Prostate gland (tissue), 2 donors: ENCODE data around the gene GALNT2.

Experiments
- CTCF ChIP-seq, 4 experiments: fragments of 200-600 bp in 2 of 4; fragments of 450-650 bp in 2 of 4; sonication (generic) in 2 of 4; IDR thresholded peaks; 1 replicate in 3 of 4; 2 replicates in 1 of 4; pipeline ENCODE4 v1.5.1; 2016 to 2019; ENCODE audit warnings: antibody characterized with exemption in 4 of 4, mild to moderate bottlenecking in 2 of 4, moderate library complexity in 2 of 4
- POLR2A ChIP-seq: fragments of 450-650 bp; IDR thresholded peaks from one replicate; pipeline ENCODE4 v1.6.1; 2016; ENCODE audit warnings: antibody characterized with exemption, mild to moderate bottlenecking
- POLR2AphosphoS5 ChIP-seq: sonication (generic); formaldehyde crosslinking; IDR thresholded peaks from one replicate; pipeline ENCODE4 v1.6.1; 2017; ENCODE audit warnings: antibody characterized with exemption

DNA sequence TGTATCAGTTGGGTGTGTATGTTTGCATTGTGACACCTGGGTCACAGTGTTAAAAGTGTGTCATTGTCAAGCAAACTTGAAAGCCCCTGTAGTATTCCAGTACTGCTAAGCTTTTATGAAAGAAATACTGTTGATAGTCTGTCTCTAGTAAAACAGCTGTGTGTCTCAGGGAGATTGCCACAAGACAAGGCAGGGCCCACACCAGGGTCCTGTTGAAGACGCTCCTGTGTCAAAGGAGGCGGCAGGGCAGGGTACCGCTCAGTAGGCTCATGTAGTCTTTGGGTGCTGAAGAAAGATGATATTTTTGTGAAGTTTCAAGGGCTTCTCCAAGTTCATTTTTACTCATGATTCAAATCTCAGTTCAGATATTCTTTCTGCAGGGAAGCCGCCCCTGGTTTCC, 132.5 kb downstream of the GALNT2 start:
- TF ChIP-seq CTCF (IDR thresholded peaks at IDR 0.05) (no peak), POLR2AphosphoS5 (no peak), POLR2A (no peak)
